DOHH2 (cell line): ENCODE results near the gene NCKAP5.

ENCODE experiments used
- H3F3A ChIP-seq: fragments of 200-600 bp; sonication (generic), shearing (Covaris generic); 2 replicates; pipeline ENCODE4 v1.6.0; 2016; ENCODE audit warnings: antibody characterized with exemption, mild to moderate bottlenecking; ENCODE audit not compliant: control insufficient read depth, insufficient read depth
- H3K27ac ChIP-seq: fragments of 200-600 bp; sonication (generic); 2 replicates; pipeline ENCODE4 v1.5.1; 2014; ENCODE audit warnings: low read depth, mild to moderate bottlenecking, low read length, moderate library complexity
- H3K27me3 ChIP-seq: fragments of 200-600 bp; sonication (generic); 2 replicates; pipeline ENCODE4 v1.6.1; 2014; ENCODE audit warnings: mild to moderate bottlenecking, low read length, mixed read lengths; ENCODE audit not compliant: control insufficient read depth
- H3K36me3 ChIP-seq: fragments of 200-600 bp; sonication (generic); 2 replicates; pipeline ENCODE4 v1.6.1; 2014; ENCODE audit warnings: mild to moderate bottlenecking, low read length, moderate library complexity, mixed read lengths; ENCODE audit not compliant: control insufficient read depth
- H3K4me1 ChIP-seq: fragments of 200-600 bp; sonication (generic); 2 replicates; pipeline ENCODE4 v1.6.1; 2014; ENCODE audit warnings: mild to moderate bottlenecking, low read length, mixed read lengths; ENCODE audit not compliant: control insufficient read depth
- H3K4me2 ChIP-seq: fragments of 200-600 bp; sonication (generic); 2 replicates; pipeline ENCODE4 v1.6.0; 2014; ENCODE audit warnings: mild to moderate bottlenecking, low read length, moderate library complexity
- H3K4me3 ChIP-seq: fragments of 200-600 bp; sonication (generic); 2 replicates; pipeline ENCODE4 v1.5.1; 2014; ENCODE audit warnings: mild to moderate bottlenecking, low read length, mixed read lengths
- H3K79me2 ChIP-seq: fragments of 200-600 bp; sonication (generic); 2 replicates; pipeline ENCODE4 v1.6.1; 2014; ENCODE audit warnings: mild to moderate bottlenecking, low read length, mixed read lengths; ENCODE audit not compliant: control insufficient read depth
- H3K9me2 ChIP-seq: fragments of 200-600 bp; sonication (generic); replicated peaks from 2 replicates; pipeline ENCODE4 v1.6.1; 2014; ENCODE audit warnings: mild to moderate bottlenecking, low read length, mixed read lengths; ENCODE audit not compliant: control insufficient read depth
- H3K9me3 ChIP-seq: fragments of 200-600 bp; sonication (generic); 2 replicates; pipeline ENCODE4 v1.6.1; 2014; ENCODE audit warnings: antibody characterized with exemption, low read length, mixed read lengths; ENCODE audit not compliant: control insufficient read depth, insufficient read depth
- H4K20me1 ChIP-seq: fragments of 200-600 bp; sonication (generic); 2 replicates; pipeline ENCODE4 v1.6.0; 2014; ENCODE audit warnings: low read depth, mild to moderate bottlenecking, antibody characterized with exemption, low read length, moderate library complexity; ENCODE audit not compliant: control insufficient read depth, insufficient read depth
- EZH2phosphoT487 ChIP-seq: fragments of 200-600 bp; sonication (generic); IDR thresholded peaks from 2 replicates; pipeline ENCODE4 v1.6.1; 2017; ENCODE audit warnings: borderline replicate concordance, mild to moderate bottlenecking, antibody characterized with exemption, low read length, moderate library complexity, mixed read lengths
- TF ChIP-seq, protein P1 (sequence below): fragments of 200-600 bp; sonication (generic); IDR thresholded peaks from one replicate; pipeline ENCODE4 v1.5.1; 2014; ENCODE audit warnings: antibody characterized with exemption, mild to moderate bottlenecking, low read depth, low read length; ENCODE audit not compliant: poor library complexity, severe bottlenecking

The NCKAP5 gene

DNA sequence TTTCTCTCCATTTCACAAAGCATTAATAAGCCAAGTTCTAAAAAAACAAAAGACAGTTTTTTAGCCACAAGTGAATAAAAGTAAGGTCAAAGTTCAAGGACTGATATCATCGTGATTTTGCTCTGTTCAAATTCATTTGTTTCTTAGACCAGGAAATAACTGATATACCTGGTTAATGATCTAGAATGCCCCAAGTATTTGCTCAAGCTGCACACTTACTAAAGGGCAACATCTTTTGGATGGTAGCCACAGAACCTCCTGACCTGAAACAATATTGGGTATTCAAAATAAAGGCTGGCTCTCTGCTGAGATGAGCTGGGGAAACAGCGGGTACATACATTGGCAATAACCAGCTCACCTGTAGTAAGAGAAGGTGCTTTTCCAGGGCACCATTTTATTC, 583.5 kb downstream of the NCKAP5 start:
- H4K20me1 ChIP-seq, result no peaks in the 10 kb centered on the region
- H3K9me2 ChIP-seq, result no peaks in the 10 kb centered on the region
- no peaks in the 10 kb centered on the region for H3K27me3 ChIP-seq
- no peaks in the 10 kb centered on the region for H3K9me3 ChIP-seq
- no peaks in the 10 kb centered on the region for H3F3A ChIP-seq
- no peaks in the 10 kb centered on the region for H3K79me2 ChIP-seq
- TF ChIP-seq, protein P1, sequence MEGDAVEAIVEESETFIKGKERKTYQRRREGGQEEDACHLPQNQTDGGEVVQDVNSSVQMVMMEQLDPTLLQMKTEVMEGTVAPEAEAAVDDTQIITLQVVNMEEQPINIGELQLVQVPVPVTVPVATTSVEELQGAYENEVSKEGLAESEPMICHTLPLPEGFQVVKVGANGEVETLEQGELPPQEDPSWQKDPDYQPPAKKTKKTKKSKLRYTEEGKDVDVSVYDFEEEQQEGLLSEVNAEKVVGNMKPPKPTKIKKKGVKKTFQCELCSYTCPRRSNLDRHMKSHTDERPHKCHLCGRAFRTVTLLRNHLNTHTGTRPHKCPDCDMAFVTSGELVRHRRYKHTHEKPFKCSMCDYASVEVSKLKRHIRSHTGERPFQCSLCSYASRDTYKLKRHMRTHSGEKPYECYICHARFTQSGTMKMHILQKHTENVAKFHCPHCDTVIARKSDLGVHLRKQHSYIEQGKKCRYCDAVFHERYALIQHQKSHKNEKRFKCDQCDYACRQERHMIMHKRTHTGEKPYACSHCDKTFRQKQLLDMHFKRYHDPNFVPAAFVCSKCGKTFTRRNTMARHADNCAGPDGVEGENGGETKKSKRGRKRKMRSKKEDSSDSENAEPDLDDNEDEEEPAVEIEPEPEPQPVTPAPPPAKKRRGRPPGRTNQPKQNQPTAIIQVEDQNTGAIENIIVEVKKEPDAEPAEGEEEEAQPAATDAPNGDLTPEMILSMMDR, result no peak
- TF ChIP-seq EZH2phosphoT487, result no peak
- H3K4me2 ChIP-seq, result no peak overlapping the region
- H3K4me3 ChIP-seq, result no peak overlapping the region
- no peaks in the 10 kb centered on the region for H3K4me1 ChIP-seq
- no peak overlapping the region for H3K27ac ChIP-seq
- no peaks in the 10 kb centered on the region for H3K36me3 ChIP-seq

- Histone ChIP-seq H3K9me2 (no peaks in the 10 kb centered on the region), H3K9me3 (no peaks in the 10 kb centered on the region), H3K79me2 (no peaks in the 10 kb centered on the region), H4K20me1 (no peaks in the 10 kb centered on the region), H3K4me2 (no peak overlapping the region), H3K4me1 (no peaks in the 10 kb centered on the region), H3K36me3 (no peaks in the 10 kb centered on the region), H3K27me3 (no peaks in the 10 kb centered on the region), H3K4me3 (no peak overlapping the region), H3K27ac (no peak overlapping the region), H3F3A (no peaks in the 10 kb centered on the region)
- TF ChIP-seq EZH2phosphoT487, result no peak
- TF ChIP-seq, protein P1, result no peak
Measured at GRCh38 chr2:132980304-132980703, 588.0 kb downstream of the NCKAP5 start.

- H3K9me3 ChIP-seq, result no peaks in the 10 kb centered on the region
- H4K20me1 ChIP-seq, result no peaks in the 10 kb centered on the region
- no peak overlapping the region for H3K27ac ChIP-seq
- H3K4me1 ChIP-seq, result no peaks in the 10 kb centered on the region
- H3K27me3 ChIP-seq, result no peaks in the 10 kb centered on the region
- no peak overlapping the region for H3K4me2 ChIP-seq
- no peaks in the 10 kb centered on the region for H3F3A ChIP-seq
- H3K79me2 ChIP-seq, result no peaks in the 10 kb centered on the region
- H3K4me3 ChIP-seq, result no peak overlapping the region
- H3K9me2 ChIP-seq, result no peaks in the 10 kb centered on the region
- TF ChIP-seq EZH2phosphoT487, result no peak
- TF ChIP-seq, protein P1, result no peak
- H3K36me3 ChIP-seq, result no peaks in the 10 kb centered on the region
Measured at GRCh38 chr2:132979339-132980093, 588.7 kb downstream of the NCKAP5 start.
